T-helper 9 cell (primary cell): ENCODE results near the gene TBRG1.

Experiments used
- DNase-seq: peaks from one replicate; pipeline ENCODE4 v3.0.0-alpha.2; 2020

TBRG1 gene

DNA sequence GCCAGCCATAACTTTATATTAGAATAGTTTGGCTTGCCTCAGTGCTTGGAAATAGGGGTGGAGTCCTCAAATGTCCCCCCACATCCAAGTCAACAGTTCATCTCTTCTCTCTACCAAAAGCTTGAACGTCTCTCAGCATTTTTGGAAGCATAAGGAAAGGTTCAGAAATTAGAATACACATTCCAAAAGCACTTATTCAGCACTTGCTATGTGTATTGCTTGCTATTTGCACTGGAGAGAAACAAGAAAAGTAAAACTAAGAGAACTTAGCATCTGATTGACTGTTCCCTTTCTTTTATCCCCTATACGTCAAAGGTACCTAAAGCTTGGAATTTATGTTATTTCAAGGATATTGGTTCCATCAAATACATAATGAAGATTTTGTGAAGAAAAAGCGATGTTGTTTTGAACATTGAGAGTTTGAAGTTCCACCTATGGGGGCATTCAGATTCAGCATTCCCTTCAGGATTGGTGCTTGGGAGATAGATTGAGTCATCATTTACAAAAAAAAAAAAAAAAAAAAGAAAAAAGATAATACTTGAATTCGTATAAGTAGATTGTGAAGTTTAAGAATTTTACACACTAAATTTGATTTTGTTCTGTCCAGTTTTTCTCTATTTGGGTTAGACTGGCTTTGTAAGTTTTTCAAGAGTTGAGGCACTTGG is 1.3 kb downstream of the TBRG1 start:
- DNase-seq: no peak

DNA sequence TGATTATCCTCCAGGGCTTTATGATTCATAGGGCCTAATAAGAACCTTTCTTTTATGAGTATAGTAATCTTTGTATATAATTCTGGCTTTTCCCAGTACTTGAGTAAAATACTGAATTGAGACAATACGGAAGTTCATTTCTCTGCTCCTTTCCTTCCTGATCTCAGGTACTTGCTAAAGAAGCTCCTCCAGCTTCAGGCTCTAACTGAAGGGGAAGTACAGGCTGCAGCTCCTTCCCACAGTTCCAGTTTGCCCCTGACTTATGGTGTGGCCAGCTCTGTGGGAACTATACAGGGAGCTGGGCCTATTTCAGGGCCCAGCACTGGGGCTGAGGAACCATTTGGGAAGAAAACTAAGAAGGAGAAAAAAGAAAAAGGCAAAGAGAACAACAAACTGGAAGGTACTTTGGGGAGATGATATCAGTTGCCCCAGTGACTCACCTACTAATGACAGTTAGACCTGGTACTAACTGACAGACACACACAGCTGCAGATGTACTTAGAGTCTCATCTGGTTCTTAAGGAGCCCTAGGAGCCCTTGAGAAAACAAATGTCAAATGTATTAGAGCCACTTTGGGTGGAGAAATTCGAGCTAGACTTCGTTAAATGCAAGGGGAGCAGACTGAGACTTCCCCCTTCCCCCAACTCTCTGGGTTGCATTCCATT is 3.0 kb downstream of the TBRG1 start:
- no peak for DNase-seq

DNA sequence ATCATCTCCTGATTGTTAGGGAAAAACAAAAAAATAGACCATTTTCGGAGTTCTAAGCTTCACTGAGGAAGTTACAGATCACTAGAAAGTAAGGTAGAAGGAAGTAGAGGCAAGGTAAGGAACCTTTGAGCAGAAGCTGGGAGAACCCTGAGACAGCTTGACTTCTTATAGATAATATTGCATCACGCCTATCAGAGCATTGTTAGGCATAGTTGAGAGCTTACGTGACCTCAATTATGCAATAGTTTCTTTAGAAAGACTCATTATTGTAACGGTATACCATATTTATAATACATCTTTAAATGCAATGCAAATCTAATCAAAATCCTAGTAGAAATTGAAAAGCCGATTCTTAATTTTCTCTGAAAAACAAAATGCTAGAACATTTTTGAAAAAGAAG is 4.9 kb downstream of the TBRG1 start:
- DNase-seq: no peak

GRCh38 chr11:124629961-124630360 is 7.3 kb downstream of the TBRG1 start:
- no peak for DNase-seq

DNA sequence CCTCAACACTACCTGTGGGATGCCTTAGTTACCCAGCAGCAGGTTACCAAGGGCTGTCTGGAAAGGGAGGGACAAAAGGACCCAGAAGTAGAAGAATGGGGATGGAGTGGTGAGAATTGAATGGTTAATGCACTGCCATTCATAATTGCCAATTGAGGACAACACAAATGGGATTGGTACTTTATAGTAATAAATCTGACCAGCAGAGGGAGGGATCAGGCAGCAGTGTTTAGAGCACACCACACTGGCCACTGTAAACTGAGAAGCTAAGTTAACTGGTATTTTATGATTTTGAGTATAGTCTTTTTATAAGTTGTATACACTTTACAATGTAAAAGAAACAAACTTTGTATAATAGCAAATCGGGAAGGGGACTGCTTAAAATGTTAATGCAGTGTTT is 10.7 kb downstream of the TBRG1 start:
- no peak for DNase-seq

GRCh38 chr11:124635932-124636331 is 13.3 kb downstream of the TBRG1 start:
- no peak for DNase-seq

GRCh38 chr11:124638500-124638899 is 15.8 kb downstream of the TBRG1 start:
- no peak for DNase-seq

DNA sequence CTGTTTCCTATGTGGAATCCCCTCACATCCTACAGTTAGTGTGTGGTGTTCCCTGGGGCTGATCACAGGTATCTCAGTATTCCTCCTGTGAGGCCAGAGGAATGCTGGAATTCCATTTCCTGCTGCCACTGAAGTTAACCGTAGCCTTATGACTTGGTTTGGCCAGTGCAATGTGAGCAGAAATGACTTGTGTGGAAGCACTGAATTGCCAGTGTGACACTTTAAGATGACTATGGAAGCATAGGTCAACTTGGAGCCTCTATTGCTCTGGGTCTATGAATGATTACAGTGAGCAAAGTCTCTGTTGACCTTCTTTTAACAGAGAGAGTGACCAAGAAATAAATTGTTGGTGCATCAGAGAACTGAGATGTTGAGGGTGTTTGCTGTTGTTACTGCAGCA is 16.5 kb downstream of the TBRG1 start:
- DNase-seq: no peak

- no peak for DNase-seq
Measured at GRCh38 chr11:124640666-124641065, 18.0 kb downstream of the TBRG1 start.

DNA sequence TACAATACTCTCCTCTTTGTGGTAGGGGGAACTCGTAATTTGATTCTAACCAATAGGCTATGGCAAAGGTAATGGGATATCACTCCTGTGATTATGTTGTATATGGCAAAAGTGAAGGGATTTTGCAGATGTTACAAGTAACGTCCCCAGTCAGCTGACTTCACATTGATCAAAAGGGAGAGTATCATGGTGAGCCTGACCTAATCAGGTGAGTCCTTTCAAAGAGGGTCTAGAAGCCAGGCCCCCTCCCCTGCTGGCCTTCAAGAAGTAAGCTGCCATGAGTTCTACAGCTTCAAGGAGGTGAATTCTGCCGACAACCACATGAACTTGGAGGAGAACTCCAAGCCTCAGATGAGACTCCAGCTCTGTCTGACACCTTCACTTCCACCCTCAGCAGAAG is 20.0 kb downstream of the TBRG1 start:
- DNase-seq: no peak

DNA sequence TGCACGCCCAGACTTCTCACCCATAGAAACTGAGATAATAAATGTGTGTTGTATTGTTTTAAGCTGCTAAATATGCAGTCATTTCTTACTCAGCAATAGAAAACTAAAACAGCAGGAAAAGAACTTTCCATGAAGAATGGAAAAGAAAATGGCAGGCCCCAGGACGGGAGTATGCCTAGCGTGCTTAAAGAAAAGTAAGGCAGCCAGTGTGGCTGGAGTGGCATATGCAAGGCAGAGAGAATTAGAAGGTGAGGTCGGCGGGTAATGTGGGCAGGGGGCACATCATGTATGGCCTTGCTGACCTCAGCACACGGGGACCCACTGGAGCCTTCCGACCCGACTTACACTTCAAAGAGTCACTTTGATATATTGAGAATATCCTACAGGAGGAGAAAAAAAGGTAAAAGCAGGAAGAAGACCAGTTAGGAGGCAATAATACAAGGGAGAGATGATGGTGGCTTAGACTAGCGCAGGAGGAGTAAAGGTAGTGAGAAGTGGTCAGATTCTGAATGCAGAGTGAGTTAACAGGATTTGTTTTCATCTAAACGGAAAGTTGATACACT is 20.5 kb downstream of the TBRG1 start:
- DNase-seq: no peak

GRCh38 chr11:124643605-124644425 is 21.2 kb downstream of the TBRG1 start:
- DNase-seq: no peak

DNA sequence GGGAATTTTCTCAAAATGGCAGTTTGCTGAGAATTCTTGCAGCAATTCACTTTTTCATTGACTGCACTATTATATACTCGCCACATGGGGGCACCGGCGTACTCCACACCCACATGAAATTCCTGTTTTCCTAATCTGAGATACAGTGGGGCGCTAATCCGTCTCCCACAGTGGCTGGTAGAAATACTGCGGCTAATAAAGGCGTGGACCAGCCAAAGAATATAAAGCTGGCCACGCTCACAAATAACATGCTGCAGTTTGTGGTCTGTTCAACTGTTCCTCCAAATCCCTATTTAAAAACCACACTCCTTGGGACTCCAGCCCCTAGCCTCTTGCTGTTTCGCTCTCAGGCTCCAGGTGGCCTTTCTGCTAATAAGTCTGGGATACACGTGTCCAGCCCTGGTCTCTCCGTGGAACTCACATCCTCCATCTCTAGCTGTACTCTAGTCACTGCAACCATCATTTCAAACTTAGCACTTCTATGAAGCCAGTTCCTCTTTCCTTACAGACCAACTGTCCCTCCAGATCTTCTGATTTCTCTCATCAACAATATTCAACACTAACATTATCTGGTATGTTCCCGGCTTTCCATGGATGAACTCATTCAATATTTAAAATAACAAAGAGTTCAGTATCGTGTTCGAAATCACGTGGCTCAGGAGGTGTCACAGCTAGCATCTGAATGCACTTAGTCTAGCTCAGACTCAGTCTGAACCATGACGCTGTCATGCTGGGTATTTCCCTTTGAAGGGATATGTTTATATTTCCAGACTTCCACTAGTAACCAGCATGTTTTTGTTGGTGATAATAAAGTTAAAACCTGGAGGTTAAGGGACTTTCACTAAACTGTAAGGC is 22.0 kb downstream of the TBRG1 start:
- DNase-seq: peak; percentile 12

DNA sequence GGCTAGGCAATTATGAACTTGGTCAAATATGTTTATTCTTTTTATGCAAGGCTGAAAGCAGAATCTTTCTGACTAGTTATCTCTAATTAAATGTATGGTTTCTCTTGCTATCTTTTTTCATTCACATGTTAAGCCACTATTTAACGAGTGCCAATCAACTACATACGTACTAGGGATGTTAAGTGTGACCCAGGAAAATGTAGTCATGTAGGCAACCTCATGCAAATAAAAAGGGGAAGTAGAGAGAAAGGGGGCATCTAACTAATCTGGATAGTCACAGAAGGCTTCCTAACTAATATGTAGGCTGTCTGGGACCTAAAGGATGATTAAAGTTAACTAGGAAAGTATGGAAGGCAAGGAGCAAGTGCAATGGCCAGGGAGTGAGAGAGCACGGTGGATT is 23.5 kb downstream of the TBRG1 start:
- no peak for DNase-seq

DNA sequence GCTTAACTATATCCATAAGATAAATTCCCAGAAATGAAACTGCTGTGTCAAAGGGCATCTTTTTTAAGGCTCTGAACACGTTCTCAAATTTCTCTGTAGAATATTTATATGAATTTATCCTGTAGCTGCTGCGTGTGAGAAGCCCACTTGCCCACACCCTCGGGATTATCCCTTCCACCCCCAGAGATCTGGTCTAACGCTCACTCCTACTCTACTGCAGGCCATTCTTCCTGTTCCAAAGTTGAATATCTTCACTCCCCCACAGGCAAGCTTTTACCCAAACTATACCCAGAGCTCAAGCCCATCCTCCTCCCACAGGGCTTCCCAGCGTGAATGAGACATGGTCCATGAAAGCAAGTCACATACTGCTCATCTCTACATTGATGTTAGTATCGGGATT is 25.9 kb downstream of the TBRG1 start:
- no peak for DNase-seq

DNA sequence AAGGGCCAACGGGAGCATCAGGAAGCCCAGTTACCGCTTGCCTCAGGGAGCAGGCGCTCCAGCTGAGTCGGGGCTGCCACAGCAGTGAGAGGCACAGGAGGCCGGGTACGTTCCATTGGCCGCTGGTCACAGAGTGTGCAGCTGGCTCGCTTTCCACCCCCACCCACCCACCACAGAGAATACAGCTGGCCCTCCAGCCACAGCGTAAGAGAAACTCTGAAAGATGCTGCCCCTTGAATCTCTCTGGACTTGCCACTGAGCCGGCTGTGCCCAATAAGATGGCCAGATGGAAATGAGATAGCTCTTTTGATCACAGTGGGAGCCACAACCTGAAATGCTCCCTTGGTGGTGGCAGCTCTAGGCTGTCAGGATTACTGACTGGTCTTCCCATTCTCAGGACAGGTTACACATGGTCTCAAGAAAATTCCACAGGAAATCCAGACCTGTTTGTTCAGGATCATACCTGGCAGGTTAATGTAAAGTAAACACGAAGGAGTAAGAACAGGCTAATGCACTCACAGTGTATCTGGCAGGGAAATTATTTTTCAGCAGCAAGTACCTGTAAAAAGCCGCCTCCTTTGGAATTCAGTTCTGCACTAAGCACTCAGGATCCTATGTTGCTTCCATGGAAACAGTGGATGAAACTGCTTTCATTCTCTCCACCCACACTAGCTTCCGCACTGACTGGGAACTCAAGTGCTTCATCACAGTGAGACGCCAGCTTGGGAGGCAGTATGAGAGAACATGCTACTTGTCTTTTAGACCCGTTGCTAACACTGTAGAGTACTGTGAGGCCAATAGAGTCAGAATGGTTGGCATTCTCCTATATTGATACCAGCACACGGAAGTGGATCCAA is 34.3 kb downstream of the TBRG1 start:
- DNase-seq: no peak

DNA sequence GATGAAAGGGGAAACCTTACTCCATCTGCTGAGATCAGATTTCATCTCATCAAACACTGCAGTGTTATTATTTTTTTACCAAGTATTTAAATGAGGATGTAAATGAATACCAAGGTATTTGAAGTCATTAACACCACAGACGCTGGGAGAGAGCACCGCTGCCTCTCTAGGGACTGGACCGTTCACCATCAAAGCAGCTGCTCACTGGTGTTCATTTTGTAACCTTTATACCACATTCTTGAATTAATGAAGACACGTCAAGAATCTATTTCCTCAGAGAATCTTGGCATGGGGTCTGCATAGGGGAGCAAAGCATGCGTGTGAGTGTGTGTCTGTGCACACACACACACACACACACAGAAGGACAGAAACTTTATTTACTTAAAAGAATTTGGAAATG is 35.2 kb downstream of the TBRG1 start:
- no peak for DNase-seq

DNA sequence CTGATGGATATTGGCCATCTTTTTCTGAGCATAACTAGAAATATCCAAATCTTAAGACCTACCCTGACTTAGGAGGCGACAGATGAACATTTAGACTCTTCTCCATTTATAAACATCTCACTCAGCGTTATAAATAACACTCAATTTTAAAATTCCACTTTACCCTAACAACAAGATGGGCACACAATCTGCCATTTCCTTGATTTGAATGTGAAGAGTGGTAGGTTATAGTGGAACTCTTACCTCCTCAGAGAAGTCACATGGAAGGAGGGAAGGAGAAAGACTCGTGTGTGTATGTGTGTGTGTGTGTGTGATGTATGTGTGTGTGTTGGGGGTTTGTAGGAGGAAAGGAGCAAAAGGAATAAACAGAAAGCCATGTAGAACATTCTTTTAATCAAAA is 35.8 kb downstream of the TBRG1 start:
- no peak for DNase-seq

- DNase-seq: no peak
Measured at GRCh38 chr11:124658986-124659385, 36.3 kb downstream of the TBRG1 start.

DNA sequence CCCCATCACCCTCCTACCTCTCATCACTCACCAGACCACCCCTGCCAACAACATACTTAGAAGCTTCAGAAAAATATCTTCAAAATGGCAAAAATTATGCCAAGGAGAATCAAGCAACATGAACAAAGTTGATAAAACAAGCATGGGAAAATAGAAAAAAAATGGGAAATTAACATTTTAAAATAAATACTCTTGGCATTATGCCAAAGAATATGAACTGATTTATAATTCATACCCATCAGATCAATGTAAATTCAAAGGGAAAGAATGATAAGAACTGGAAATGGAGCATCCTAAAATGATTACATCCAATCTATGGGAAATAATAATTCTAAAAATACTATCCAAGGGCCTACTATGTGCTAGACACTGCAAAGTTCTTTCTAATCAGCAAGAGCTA is 38.9 kb downstream of the TBRG1 start:
- DNase-seq: no peak

GRCh38 chr11:124662106-124662505 is 39.4 kb downstream of the TBRG1 start:
- DNase-seq: no peak

GRCh38 chr11:124663861-124664260 is 41.2 kb downstream of the TBRG1 start:
- DNase-seq: no peak
